ENCODE measurements around the gene FBN2.
"Not testable (repeated sequence)": the region's sequence is repeated elsewhere in the genome, so short reads cannot be mapped to it uniquely, and the experiment has no call there.

The FBN2 gene

DNA sequence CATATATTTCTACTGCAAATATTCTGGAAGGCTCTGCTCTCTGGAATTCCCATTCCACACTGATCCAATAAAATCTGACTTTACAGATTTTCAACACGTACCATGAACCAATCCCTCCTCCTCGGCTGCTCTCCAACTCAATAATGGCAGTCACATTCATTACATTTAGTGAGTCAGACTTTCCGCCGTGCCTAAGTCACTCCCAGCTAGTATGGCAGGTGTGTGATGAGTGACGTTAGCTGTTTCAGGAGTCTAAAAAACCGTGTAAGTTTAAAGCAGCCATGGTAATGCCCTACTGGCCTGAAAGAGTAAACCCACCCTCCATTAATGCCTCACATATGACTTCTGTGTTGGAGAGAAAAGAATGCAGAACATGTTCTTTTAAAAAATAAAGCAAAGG, 3.3 kb downstream of the FBN2 start:
- DNase-seq (ENCODE audit: low read depth) = no peak

DNA sequence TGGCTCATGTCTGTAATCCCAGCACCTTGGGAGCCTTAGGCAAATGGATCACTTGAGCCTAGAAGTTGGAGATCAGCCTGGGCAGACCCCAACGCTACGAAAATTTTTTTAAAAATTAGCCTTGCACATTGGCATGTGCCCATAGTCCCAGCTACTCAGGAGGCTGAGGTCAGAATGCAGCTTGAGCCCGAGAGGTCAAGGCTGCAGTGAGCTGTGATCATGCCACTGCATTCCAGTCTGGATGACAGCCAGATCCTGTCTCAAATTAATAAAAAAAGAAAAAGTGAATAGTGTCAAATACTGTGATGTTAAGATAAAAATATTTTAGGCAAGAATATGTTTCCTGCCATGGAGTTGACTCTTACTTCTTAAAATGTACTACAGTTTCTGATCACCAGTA, 5.3 kb downstream of the FBN2 start:
- no peak for DNase-seq (ENCODE audit: low read depth)

DNA sequence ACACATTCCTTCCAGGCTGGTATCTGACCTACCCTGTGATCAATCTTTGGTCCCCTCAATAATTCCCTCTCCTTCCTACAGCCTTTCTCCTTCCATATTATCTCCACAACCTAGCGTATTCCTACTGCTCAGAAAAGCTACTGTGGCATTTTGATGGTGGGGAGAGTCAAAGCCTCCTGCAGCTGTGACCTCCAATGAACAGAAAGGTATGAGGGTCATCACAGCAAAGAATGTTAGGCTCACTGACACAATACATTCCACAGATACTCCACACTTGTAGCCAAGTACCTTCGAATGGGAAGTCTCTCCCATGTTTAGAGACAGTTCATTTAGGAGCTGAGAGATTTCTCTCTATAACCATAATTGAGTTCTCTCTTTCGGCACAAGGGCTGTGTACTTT, 5.9 kb downstream of the FBN2 start:
- DNase-seq (ENCODE audit: low read depth) = no peak

DNA sequence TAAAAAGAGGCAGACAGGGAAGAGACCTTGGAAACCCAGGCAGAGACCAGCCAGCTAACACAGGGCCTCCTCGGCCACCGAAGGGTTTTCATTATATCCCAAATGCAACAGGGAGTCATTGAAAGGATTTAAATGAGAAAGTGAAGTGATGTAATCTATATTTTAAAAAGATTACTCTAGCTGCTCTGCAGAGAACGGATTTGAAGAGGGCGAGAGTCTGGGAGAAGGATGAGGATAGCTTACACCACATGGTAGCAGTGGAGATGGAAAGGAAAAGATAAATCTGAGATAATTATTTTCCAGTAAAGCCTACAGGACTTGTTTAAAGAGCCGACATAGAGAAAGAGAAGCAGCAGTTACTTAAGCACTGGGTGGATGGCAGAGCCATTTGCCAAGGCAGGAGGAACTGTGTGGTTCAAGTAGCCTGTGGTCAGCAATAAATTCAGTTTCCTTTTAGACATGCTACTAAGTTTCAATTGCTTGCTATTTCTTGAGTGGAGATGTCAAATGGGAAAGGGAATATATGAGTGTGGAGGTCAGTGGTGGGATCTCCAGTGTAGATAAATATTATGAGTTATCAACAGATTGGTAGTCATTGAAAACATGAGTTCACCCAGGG, 9.3 kb downstream of the FBN2 start:
- no peak for DNase-seq (ENCODE audit: low read depth)

DNA sequence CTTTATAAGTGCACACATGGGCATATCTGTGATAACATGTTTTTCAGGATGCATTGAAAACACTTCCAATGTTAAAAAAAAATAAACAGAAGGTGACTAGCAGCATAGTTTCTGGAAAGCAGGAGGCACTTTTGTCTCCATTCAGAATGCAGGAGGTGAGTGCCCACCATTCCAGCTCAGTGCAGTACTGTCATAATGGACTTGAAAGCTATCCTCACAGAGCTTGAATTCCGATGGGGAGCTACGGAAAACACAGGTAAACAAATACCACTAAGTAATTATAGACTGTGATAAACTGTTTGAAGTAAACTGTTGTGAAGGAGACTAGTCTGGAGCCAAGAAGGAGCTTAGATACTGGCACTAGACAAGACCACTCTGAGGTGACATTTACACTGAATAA, 9.9 kb downstream of the FBN2 start:
- DNase-seq (ENCODE audit: low read depth) = no peak

DNA sequence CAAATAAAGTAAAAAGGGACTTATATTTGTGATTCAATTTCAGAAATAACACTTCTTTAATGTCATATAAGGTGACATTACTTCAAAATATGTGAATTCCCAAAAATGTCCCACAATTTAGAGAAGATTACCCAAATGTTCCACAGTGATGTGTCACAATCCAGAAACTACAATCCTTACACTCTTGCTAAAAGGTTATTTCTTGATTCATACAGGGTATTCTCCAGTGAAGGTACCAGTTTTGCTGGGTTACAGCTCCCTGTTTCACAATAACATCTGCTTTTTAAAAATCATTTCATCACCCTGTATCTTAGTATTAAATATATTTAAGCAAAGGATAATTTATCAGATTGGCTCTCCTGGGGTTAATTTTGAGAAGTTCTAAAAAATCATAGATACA, 11.0 kb downstream of the FBN2 start:
- no peak for DNase-seq (ENCODE audit: low read depth)

DNA sequence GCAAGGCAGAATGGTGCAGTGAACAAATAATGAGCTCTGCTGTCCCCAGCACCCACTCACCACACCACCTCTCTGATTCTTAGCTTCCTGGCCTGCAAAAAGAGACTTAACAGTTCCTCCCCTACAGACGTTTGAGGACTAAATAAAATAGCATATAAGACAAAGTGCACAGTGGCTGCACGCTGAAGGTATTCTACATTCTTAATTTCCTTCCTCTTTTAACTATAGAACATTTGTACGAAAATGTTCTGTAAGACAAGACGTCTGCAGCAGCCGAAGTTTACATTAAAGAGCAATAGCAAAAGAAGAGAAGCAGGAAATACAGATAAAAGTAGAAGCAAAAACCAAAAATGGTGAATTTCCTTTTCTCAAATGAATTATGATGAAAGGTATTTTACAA, 15.7 kb downstream of the FBN2 start:
- no peak for DNase-seq (ENCODE audit: low read depth)

DNA sequence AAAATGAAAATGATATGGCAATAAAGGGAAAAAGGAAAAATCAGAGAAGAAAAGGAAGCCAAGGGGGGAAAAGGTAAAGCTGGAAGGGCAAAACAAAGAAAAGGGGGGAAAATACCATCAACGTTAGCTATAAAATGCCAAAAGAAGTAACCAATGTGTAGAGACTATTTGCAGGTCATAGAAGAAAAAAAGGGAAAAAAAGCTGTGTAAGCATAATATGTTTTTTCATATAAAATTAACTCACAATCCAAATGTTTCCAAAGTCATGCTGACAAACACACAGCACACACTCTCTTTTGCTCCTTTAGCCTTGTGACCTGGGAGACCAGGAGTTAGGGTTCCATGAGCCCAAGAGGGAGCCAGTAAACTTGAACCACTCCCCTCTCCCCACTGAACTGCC, 18.2 kb downstream of the FBN2 start:
- no peak for DNase-seq (ENCODE audit: low read depth)

DNA sequence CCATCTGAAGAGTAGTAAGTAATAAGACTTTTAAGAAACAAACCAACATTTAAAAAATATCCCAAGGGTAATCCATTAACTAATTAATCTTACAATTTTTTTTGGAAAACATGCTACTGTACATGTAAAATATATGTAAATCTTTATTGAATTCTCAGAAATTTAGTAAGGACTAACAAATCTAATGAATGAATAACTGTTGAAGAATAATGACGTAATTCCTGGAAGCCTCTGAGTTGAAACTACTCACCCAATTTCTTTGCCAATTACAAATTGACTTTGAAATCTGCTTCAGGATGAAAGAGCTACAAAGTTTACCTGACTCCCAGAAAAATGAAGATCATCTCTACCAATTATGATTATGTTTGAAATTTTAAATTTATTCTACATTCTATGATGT, 21.1 kb downstream of the FBN2 start:
- DNase-seq (ENCODE audit: low read depth) = no peak

DNA sequence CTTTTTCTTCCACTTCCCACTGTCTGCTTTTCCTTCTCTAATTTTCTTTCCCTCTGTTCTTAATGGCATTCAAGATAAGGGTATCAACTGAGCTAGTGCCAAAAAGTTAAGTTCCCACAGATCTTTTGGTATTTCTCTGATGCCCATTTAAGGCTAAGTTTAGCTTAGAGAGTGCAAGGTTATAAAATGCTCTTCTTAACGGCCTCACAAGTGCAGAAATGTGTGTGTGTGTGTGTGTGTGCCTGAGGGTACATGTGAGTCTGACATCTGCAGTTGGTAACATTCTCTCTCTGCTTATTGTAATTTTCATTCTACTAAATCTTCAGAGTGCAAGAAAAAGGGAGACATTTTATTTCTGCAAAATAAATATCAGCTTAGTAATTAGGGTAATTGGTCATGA, 24.2 kb downstream of the FBN2 start:
- DNase-seq (ENCODE audit: low read depth) = no peak

DNA sequence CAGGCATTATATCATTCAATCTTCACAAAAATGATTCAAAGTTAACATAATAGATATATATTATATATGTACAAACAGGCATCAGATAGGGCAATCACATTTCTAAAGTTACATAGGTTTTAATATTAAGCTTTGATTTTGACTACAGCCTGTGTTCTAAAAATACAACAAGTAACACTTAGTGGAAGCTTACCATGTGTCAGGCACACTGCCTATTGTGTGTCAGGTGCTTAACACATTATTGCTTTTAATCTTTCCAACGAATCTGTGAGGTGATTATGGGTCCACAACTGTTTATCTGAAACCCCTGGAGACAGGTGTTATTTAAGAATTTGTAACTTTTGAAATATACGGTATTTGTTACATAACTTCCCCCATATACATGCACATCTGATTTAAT, 25.2 kb downstream of the FBN2 start:
- no peak for DNase-seq (ENCODE audit: low read depth)

DNA sequence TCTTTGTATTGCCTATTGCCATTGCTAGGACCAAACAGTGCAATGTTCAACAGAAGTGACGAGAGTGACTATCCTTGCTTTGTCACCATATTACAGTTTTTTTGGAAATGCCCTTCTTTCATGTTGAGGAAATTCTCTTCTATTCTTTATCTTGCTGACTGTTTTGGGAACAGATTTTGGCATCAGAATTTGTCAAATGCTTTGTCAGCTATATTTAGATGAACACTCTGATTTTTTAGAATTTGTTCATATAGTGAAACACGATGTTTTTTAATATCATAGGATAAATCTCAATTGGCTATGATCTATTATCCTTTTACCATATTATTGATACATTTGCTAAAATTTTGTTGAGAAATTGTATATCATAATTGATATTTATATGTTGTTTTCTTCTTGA, 31.4 kb downstream of the FBN2 start:
- no peak for DNase-seq (ENCODE audit: low read depth)

DNA sequence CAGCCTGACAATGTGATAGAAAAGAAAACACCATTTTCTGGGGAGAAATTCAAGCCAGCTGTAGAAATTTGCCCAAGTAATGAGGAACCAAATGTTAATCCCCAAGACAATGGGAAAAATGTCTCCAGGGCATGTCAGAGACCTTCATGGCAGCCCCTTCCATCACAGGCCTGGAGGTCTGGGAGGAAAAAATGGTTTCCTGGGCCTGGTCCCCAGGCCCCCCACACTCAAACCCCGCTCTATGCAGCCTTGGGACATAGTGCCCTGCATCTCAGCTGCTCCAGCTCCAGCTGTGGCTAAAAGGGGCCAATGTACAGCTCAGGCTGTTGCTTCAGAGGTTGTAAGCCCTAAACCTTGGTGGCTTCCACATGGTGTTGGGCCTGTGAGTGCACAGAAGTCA, 34.3 kb downstream of the FBN2 start:
- DNase-seq (ENCODE audit: low read depth) = not testable (repeated sequence)

DNA sequence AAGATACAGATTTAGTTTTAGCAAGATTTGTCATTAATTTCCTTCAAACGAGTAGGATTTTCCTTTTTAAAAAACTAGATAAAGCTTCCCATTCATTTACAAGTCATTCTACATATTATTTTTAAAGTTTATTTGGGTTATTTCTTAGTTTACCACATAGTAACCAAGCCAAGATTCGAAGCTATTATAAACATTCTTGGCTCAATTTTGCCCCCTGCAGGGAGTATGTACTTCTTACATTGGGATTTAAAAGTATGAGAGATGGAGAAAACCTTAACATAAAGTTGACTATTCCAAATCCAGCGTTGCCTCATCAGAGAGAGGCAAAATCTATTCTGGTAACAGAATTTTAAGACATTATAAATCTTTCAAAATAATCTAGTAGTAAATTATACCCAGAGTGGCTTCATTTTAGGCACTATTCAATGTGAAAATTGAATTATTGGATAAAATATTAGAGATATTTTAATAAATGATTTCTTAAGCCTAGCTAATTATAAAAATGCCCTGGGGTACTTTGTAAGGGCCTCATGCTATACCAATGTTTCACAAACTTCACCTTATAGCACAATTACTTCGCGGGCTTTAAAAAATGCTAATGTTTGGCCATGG, 39.1 kb downstream of the FBN2 start:
- peak; percentile 64 for DNase-seq (ENCODE audit: low read depth)

DNA sequence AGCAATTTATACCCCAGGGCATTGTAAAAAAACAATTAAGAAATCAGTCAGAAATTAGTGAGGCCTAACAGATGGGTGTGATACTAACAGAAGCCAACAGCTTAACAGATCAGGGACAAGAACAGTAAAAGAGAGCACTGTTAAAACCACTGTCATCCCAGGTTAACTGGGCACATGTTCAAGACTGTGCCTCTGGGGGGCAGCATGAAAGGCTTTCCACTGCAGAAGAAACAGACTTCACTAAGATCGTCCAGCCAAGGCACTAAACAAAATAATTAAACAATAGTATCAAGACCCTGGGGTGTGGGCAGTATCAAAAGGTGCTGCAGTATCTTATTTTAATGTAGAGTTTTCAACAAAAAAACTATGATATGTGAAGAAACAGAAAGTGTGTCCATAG, 43.5 kb downstream of the FBN2 start:
- DNase-seq (ENCODE audit: low read depth) = no peak

DNA sequence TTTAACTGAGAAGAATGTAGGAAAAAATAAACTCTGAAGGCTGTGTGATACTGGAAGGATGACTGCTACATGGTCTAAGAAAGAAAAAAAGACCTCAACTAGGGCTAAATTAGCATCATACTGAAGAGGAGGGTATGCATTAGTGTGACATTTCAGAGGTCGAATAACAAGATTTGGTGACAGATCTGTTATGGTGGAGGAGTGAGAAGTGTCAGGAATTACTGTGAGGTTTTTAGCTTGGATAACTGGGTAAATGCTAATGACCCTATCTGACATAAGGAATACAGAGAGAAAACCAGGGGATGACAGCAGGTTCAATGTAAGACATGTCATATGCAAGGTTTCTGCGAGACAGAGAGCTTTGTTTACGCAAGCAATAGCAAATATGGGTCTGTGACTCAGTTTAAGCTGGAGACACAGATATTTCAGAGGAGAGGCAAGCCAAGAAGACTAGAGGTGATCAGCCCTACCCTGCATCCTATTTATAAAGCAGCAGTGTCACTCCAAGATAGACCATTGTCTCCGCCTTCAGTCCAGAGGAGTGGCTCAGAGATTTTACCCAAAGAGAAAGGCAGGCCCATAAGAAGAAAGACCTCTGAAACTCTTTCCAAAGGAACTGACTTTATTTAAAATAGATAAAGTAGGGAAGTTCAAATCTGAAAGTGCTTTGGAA, 44.3 kb downstream of the FBN2 start:
- no peak for DNase-seq (ENCODE audit: low read depth)

DNA sequence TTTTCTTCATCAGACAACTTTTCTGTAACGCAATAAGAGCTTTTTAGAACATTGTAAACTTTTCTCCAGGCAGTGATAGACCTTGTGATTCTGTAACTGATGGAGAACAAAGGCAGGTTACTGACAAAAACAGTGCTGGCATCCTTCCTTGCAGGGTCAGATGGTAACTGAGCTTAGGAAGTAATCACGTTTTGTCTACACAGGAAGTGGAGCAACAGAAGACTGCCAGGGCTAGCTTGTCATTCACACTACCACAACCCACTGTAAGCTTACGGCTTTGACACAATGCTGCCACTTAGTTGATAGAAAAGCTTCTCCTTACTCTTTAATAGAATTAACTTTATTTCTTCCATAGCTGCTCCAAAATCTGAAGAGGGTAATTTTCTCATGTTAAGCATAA, 46.8 kb downstream of the FBN2 start:
- DNase-seq (ENCODE audit: low read depth) = no peak

DNA sequence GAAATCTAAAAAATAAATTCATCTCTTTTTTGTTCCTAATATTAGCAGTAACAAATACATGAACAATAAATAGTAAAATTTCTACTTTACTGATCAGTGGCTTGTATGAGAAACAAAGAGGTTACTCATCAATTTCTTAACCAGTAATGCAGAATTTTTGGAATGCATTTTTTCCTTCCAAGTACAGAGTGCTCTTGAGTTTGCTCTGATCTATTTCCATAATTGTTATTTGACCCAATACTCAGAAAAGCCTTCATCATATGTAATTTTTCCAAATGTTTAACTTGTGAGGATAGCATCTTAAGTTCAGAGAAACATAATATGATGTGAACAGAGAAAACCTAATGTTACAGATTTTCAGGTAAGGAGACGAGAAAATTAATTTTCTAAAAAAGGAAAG, 47.3 kb downstream of the FBN2 start:
- DNase-seq (ENCODE audit: low read depth) = no peak

DNA sequence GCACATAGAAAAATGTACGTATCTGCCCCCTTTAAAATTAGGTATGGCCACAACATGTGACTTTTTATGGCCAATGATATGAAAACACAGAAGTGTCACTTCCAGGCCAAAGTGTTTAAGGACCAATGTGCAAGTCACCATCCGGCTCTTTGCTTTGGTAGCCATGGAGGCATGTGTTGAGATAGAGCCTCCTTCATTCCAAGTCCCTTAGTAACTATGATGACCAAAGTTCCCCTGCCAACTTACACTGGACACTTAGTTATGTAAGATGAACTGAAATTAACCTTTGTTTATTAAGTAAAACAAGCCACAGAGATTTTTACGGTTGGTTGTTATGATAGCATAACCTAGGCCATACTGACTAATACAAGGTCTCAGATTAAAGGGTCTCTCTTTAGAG, 51.0 kb downstream of the FBN2 start:
- DNase-seq (ENCODE audit: low read depth) = no peak

DNA sequence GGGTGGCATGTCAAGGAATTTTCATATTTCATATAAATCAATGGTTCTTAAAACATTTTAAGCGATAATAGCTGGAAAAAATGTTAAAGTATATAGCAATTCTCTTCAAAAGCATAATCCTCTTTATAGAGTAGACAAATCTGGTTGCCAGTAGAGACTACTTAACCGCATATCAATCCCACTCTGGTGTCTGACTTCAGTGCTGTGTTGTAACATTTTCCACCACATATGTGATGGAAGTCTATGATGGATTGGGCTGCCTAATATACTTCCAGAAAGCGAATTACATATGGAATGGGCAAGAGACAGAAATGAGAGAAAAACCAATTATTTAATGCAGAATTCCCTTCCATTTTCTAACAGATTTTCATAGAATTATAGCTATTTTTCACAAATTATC, 54.3 kb downstream of the FBN2 start:
- no peak for DNase-seq (ENCODE audit: low read depth)

DNA sequence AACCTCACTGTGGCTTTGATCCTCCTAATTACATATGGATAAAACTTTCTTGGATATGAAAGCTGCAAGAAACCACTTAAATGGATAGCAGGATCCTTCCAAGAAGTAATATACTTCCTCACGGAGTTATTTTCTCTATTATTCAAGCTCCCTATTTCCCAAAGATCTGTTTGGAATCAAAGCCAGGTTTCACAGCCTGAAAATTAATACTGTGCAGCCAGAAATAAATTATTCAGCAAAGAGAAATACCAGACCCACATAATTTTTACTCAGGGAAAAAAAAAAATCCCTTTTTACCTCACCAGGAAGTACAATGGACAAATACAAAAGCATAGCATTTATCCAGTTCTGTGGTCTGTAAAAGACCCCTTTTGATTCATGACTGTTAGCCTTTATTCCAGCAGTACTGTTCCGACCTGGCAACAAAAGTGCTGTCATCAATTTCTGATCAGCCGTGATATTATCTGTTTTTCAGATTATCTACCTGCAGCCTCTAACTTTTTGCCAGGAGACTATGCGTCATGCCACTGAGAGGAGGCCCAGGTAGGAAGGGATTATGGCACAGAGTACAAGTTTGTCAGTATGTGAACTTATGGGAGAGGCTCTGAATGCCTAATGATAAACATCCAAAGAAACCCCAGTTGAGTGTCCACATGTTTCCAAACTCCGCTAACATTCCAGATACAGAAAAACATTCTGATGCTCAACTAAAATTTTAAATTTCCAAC, 57.0 kb downstream of the FBN2 start:
- DNase-seq (ENCODE audit: low read depth) = no peak

DNA sequence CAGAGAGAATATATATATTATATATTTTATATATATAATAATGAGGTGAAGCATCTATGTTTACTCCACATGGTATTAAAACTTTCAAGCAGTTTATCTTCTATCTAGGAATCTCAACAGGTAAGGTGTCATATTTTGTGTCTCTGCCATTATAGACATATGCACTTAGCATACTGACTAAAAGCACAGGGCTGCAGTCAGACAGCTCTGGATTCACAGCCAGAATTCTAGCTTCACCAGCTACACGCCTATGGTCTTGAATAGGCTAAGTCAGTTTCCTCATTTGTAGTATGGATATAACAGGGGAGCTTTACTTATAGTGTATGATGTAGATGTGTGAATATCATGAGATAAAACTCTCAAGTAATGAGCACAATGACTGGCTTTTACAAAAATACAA, 57.9 kb downstream of the FBN2 start:
- no peak for DNase-seq (ENCODE audit: low read depth)
